Activated CD4-positive, CD25-positive, alpha-beta regulatory T cell treated with anti-CD3 and anti-CD28 coated beads, Interleukin-2, amount 50 U/mL, for 24 hours (primary cell): ENCODE data around the gene TAF5.
"Not testable (repeated sequence)": the region's sequence is repeated elsewhere in the genome, so short reads cannot be mapped to it uniquely, and the experiment has no call there.

Experiments
- ATAC-seq, 2 donors: fragments of 150-1000 bp; cut with Tn5 transposase; one replicate each; pipeline ENCODE4 v1.10.0; 2021; ENCODE audit warnings: mild to moderate bottlenecking in 1 of 2, moderate library complexity in 1 of 2

Gene TAF5

DNA sequence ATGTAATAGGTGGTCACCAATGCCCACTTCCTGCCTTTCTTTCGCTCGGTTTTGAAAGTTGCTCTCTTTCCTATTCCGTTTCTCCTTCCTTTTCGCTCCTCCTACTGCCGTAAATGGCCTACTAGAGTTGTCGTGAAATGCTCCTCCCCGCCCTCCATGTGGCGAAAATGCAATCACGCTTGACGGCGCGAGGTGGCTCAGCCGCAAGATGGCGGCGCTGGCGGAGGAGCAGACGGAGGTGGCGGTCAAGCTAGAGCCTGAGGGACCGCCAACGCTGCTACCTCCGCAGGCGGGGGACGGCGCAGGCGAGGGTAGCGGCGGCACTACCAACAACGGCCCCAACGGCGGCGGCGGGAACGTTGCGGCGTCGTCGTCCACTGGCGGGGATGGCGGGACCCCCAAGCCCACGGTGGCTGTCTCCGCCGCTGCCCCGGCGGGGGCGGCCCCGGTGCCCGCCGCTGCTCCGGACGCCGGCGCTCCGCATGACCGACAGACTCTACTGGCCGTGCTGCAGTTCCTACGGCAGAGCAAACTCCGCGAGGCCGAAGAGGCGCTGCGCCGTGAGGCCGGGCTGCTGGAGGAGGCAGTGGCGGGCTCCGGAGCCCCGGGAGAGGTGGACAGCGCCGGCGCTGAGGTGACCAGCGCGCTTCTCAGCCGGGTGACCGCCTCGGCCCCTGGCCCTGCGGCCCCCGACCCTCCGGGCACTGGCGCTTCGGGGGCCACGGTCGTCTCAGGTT, at the start of gene TAF5:
Gene TAF5, plus strand, starts transcription at position 195 of the 737 bp plus-strand sequence. Its CDS starts 14 bp downstream, at position 209.
- ATAC-seq: peak; percentile 53 to 56

DNA sequence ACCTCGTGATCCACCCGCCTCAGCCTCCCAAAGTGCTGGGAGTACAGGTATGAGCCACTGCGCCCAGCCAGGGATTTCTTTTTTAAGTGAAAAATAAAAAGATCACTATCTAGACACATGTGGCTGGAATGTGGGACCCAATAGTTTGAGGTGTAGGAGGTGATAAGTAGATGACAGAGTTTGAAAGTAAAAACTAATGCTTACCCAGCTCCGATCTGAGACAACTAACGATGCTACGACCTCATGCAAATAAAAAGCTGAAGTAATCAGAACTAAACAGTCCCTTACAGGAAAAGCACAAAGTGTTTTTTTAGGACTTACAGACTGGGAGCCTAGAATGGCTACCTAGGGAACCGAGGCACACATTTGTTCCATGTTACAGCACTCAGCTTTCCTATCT, 39.9 kb upstream of the TAF5 start:
- no peak for ATAC-seq

DNA sequence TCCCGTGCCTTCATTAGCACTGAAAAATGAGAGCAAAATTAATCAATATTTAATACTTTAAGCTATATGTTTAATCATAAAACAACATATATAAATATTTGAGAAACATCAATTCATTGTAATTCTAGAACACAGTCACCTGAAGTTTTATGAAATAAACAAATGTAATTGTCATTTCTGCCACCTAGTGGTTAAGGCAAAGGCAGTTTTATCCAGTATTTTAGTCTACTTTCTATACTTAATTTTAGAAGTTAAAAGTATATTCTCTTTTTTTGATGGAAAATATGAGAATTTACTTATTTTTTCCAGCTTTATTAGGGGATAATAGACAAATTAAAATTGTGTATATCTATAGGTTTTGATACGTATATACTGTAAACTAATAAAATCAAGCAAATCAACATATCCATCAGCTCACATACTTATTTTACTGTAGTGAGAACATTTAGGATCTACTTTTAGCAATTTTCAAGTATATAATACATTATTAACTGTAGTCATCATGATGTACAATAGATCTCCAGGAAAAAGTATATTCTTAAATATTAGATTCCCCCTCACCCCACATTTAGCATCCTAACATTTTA, 33.7 kb upstream of the TAF5 start:
- no peak for ATAC-seq

DNA sequence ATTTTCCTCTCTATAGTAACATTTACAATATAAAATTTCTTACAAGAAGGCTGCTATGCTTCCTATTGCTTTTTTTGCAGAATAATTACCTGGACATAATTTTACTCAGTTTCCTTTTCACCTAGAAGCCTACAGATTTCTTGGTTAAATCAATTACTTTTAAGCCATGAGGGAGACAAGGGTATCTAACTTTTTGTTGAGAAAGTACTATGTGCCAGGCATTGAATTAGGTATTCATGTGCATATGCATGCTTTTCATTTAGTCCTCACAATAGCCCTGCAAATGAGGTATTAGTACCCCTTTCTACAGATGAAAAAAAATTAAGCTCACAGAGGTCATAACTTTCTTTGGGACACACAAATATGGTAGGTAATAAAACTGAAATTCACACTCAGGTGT, 33.2 kb upstream of the TAF5 start:
- ATAC-seq: no peak

DNA sequence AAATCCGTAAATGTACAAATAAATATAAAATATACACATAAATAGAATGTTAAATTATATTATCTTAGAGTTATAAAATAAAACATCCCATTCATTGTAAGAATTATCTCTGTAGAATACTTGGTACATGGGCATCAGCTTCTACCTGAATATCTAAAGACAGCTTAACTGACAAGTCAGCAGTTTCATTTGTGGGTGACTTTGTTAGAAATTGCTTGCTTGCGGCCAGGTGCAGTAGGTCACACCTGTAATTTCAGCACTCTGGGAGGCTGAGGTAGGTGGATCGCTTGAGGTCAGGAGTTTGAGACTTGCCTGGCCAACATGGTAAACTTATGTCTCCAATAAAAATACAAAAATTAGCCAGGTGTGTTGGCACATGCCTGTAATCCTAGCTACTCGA, 31.4 kb upstream of the TAF5 start:
- no peak for ATAC-seq

DNA sequence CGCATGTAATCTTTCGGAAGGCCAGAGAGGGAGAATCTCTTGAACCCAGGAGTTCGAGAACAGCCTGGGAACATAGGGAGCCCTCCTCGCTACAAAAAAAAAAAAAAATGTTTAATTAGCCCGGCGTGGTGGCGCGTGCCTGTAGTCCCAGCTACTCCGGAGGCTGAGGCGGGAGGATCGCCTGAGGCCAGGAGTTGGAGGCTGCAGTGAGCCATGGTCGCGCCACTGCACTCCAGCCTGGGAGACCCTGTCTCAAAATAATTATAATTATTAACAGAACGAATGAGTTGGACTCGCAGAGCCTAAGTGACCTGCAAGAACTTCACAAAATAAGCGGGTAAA, 17.6 kb upstream of the TAF5 start:
- no peak for ATAC-seq

DNA sequence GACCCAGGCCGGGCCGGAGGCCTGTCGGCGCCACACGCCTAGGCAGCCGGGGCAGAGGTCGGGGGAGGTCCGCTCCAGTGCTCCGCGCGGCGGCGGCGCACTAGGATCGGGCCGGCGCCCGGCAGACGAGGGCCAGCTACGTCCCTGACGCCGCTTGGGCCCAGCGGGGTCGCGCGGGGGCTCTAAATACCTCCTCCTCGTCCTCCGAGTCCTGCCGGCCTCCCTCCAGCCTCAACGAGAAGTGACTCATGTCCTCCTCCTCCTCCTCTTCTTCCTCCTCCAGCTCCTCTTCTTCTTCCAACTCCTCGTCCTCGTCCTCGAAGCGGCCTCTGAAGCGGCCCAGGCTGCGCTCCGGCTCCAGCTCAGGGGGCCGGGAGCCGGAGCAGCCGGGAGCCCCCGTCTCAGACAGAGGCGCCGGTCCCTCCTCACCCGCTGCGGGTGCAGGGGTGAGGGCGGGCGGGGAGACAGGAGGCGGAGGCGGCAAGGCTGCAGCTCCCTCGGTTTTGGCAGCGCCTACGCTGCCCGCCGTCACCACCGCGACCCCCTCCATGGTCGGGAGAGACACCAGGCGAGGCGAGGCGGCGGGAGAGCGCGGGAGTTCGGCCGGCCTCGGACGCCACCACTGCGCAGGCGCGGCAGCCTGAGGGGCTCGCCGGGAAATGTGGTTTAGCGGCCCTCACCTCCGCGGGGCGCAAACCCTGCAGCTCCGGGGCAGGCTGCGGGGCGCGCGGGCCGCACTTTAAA, 17.1 kb upstream of the TAF5 start, which contains the start of gene PCGF6:
Gene PCGF6, minus strand, starts transcription at position 624 of the 744 bp plus-strand sequence. Its CDS starts 74 bp downstream, at position 550.
- peak; percentile 82 to 84 for ATAC-seq

DNA sequence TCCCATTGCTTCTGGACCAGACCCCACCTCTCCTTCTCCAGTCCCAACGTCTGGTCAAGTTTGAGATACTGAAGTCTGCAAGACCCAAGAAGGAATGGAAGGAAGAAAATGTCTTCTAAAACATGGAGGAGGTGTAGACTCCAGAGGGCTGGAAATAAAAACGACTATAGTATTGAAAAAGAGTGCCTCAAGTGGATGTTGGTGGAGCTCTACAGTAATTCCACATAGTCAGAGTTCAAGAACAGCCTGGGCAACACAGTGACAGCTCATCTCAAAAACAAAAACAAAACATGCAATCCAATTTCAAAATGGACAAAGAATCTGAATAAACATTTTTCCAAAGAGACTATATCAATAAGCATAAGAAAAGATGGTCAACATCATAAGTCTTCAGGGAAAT, 14.5 kb upstream of the TAF5 start:
- no peak for ATAC-seq

DNA sequence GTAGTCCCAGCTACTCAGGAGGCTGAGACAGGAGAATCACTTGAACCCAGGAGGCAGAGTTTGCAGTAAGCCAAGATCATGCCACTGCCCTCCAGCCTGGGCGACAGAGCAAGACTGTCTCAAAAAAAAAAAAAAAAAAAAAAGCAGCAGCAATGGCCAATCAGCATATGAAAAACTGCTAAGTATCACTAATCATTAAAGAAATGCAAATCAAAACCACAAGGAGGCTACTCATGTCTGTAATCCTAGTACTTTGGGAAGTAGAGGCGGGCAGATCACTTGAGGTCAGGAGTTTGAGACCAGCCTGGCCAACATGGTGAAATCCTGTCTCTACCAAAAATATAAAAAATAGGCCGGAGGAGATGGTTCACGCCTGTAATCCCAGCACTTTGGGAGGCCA, 13.2 kb upstream of the TAF5 start:
- ATAC-seq: not testable (repeated sequence)

DNA sequence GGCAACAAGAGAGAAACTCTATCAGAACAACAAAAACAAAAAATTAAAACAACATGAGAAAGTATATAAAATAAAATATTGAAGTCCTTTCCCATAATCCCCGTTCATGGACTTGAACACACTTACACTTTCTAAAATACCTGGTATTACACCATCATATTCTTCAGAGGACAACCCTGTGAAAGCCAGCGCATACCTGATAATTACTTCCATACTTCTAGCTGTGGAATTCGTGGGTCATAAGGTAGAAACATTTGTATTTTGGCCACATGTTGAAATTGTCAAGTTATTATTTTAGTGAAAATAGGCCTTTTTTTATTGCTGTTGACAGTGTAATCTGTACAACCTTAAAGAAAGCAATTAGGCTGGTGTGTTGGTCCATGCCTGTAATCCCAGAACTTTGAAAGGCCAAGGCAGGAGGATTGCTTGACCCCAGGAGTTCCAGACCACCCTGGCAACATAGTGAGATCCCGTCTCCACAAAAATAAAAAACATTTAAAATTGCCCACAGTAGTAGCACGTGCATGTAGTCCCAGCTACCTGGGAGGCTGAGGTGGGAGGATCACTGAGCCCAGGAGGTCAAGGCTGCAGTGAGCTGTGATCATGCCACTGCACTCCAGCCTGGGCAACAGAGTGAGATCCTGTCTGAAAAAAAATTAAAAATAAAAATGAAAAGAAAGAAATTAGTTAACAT, 11.7 kb upstream of the TAF5 start:
- no peak for ATAC-seq

DNA sequence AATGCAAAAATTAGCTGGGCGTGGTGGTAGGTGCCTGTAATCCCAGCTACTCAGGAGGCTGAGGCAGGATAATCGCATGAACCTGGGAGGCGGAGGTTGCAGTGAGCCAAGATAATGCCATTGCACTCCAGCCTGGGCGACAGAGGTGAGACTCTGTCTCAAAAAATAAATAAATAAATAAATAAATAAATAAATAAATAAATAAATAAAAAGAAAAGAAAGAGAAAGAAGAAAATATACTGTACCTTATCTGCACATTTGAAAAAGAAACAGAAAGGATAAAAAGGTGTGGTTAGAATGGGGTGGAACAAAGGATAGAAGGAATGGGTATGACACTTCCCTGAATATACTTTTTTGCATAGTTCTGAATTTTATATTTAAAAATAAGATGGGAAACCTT, 8.3 kb upstream of the TAF5 start:
- ATAC-seq: not testable (repeated sequence)

DNA sequence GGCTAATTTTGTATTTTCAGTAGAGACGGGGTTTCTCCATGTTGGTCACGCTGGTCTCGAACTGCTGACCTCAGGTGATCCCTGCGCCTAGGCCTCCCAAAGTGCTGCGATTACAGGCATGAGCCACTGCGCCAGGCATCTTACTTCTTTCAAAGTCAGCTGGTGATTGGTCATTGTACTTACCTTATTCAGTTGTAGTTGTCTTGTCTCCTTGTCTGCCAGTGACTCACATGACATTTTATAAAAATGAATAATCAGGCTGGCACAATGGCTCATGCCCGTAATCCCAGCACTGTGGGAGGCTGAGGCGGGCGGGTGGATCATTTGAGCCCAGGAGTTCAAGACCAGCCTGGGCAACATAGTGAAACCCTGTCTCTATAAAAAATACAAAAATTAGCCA, 7.0 kb upstream of the TAF5 start:
- ATAC-seq: peak in 1 of 2 donors; percentile 43

DNA sequence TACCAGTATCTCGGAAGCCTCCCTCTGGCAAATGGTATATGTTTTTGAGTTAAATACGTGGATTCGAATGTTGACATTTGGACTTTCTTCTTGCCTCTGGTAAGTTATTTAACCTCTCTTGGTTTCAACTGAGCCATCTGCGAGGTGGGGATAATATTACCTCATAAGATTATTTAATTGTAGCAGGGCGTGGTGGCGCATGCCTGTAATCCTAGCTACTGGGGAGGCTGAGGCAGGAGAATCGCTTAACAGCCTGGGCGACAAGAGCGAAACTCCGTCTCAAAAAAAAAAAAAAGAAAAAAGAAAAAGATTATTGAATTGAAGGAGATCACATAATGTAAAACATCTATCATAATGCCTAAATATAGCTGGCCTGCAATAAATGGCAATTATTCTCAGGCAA, 396 bp upstream of the TAF5 start:
- no peak for ATAC-seq

DNA sequence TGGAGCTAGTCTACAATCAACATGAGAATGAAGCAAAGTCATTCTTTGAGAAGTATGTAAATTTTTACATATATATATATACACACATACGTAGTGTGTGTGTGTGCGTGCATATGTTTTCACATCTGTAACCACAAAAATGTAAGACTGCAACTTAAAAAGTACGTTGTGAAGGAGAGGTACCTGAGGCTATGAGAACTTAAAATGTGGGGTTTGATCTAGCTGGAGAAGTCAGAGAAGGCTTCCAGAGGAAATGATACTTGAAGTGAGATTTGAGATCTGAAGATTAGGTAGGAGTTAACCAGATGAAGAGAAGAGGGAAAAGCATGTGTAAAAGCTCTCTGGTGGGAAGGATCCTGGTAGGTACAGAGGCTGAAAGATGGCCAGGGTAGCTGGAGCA, 5.8 kb downstream of the TAF5 start:
- ATAC-seq: peak in 1 of 2 donors; percentile 8

DNA sequence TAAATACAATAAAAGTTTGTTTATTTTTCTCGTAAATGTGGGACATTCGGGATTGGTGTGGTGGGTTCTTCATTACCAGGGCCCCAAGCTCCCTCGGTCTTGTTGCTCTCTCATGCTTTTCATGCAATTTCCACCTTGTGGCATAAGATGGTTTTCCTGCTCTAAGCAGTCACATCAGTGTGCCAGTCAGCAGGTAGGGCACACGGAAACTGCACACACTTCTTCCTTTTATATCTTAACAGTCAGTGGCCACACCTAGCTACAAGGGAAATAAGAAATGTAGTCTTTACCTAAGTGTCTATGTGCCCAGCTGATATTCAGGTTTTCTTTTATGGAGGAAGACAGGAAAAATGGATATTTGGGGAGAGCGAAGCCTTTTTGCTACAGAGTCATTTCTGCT, 6.5 kb downstream of the TAF5 start:
- no peak for ATAC-seq

DNA sequence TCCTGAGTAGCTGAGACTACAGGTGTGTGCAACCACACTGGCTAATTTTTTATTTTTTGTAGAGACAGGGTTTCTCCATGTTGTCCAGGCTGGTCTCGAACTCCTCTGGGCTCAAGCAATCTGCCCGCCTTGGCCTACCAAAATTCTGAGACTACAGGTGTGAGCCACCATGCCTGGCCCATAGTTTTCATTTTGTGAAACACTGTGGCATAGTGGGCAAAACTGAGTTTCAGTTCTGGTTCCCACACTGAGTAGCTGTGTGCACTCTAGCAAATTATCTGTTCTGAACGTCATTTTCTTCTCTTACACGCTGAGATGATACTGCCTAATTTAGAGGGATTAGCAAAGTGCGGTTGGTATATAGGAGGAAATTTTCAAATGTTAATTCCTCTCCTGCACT, 15.0 kb downstream of the TAF5 start:
- ATAC-seq: no peak

DNA sequence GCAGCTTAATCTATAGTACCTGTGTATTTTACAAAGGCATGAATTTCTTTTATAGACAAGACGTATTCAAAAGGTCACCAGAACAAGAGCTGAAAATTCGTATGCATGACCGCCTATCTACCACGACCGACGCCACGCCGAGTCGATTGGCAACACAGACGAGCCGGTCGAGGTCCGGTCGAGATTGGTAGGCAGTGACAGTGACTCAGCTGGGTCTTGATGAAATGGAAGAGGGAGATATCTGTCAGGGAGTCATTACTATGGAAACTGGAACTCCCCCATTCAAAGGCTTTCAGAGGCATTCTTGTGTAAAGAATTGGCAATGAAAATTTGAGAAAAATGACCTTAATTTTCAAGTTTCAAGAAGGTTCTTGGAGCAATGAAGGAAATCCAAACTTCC, 26.4 kb downstream of the TAF5 start:
- no peak for ATAC-seq

DNA sequence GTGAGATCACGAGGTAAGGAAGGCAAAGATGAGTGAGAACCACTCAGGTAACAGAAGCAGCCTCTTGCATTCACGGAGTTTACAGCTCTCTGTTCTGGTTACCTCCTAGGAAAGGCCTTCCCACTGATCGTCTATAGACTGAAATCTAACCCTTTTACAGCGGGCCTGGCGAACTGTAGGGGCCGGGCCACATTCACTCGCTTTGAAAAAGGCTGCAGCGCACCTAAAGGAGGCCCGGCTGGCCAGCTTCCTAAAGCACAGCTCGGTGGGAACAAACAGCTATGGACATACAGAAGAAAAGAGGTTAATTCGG, 27.9 kb downstream of the TAF5 start:
- no peak for ATAC-seq

DNA sequence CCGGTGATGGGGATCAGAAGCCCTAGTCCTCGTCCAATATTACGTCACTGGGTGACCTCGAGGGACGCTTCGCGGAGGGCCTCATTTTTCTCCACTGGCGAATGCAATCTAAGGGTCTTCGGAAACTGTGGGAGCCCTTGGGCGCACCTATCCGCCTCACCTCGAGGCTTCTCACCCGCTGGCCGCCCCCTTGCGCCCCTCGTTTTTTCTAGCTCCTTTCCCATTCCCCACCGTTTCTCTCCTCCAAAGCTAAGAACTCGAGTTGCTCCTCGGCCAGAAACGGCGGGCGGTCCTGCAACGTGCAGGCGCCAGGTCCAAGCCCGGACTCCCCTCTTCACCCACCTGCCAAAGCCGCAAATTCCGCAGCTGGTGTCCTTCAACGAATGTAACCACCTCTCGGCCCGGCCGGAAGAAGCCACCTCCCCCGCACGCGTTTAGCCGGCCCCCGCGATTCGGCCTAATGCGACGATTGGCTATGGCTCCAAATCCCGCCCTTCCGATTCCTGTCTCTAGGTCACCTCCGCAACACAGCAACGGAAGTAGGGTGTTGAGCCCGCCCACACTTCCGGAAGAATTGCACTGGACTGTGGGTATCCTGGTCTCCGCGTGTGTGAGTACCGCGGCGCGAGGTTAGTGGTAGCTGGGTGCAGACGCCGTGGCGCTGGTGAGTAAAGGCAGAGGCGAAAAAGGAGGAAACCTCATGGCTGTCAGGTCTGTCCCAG, 28.5 kb downstream of the TAF5 start, which contains the start of the genes ATP5MK and PDCD11:
Gene ATP5MK, minus strand, starts transcription at position 409 of the 722 bp plus-strand sequence. CDS start 4,018 bp downstream, outside the sequence.
Gene PDCD11, plus strand, starts transcription at position 560 of the 722 bp plus-strand sequence. CDS start 1,801 bp downstream, outside the sequence.
- ATAC-seq: peak; percentile 100

DNA sequence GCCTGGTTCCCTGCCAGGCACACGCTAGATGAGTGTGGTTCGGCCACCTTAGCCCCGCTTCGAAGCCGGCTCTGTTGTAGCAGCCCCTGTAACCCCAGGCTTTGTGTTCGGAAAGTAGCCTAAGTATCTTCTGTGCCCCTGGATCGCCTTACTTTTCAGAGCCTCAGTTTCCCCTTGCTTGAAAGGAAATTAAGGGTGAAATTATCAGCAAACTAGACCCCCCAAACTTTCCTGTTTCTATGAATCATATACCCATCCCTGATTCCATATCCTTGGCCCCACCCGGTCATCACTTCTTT, 29.0 kb downstream of the TAF5 start:
- ATAC-seq: no peak

DNA sequence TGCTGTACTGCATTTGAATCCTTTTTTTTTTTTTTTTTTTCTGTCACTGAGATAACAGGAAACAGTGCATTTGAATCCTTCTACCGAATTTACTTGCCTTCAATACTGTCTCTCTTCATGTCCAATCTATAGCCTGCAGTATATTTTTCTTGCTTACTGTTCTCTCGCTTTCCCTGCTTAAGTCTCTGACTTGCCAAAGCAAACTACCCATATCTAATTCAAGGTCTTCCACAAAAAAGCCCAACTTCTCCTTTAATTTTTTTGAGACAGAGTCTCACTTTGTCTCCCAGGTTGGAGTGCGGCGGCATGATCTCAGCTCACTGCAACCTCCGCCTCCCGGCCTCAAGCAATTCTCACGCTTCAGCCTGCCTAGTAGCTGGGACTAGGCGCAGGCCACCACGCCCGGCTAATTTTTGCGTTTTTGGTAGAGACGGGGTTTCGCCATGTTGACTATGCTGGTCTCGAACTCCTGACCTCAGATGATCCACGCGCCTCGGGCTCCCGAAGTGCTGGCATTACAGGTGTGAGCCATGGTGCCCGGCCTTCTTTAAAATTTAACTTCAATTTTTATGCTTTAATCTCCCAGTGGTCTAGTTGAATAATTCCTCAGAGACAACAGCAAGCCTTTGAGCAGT, 29.5 kb downstream of the TAF5 start:
- no peak for ATAC-seq

DNA sequence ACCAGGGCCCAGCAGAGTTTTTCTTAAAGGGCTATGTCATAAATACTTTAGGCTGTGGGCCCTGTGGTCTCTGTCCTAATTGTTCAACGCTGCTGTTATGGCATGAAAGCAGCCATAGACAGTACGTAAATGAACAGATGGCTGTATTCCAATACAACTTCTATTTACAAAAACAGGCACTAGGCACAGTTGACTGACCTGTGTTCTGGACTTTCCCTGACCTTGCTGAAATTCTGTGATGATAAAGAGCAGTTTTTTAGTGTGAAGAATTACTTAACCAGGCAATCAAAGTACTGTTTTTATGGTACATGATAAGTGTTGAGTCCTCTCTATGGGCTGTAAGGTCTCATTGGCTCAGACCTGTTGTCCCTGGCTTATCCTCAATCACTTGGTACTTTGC, 45.8 kb downstream of the TAF5 start:
- no peak for ATAC-seq
